CD4-positive, alpha-beta T cell treated with Interleukin-15 for 1 hour (primary cell): ENCODE results near the gene CNN3.

Experiments used
- DNase-seq: peaks from one replicate; pipeline ENCODE4 v3.0.0-alpha.2; 2020

CNN3 gene

GRCh38 chr1:94854458-94855306 lies 72.2 kb downstream of the CNN3 start:
- DNase-seq = peak; percentile 77

- DNase-seq = no peak
Measured at GRCh38 chr1:94852788-94853187, 74.1 kb downstream of the CNN3 start.

GRCh38 chr1:94851571-94851970 lies 75.3 kb downstream of the CNN3 start:
- DNase-seq = no peak
